Left lung (tissue), 10 donors: ENCODE data around the gene PRM1. TPM values are rescaled to one million over a fixed set of nuclear protein-coding genes. Genes with fewer than 3 reads are reported as not detected.

Source experiments
- ATAC-seq: fragments of 200-7000 bp; cut with Tn5 transposase; one replicate; pipeline ENCODE4 v1.9.1; 2020; ENCODE audit warnings: moderate library complexity
- DNase-seq, 4 donors: peaks; one replicate each; pipeline ENCODE4 v3.0.0-alpha.2; 2013 to 2020
- H3K27ac ChIP-seq, 2 donors: fragments of 200-600 bp; sonication (generic) in 1 of 2; one replicate each; pipeline versions ENCODE4 v1.5.0 to v1.8.0; 2020 to 2021
- H3K27me3 ChIP-seq, 2 donors: fragments of 200-600 bp; sonication (generic) in 1 of 2; one replicate each; pipeline versions ENCODE4 v1.5.0 to v1.8.0; 2020 to 2021
- H3K36me3 ChIP-seq, 2 donors: fragments of 200-600 bp; sonication (generic) in 1 of 2; one replicate each; pipeline versions ENCODE4 v1.5.0 to v1.8.0; 2020 to 2021
- H3K4me1 ChIP-seq, 2 donors: fragments of 200-600 bp; one replicate each; pipeline ENCODE4 v1.8.0; 2021
- H3K4me3 ChIP-seq, 2 donors: fragments of 200-600 bp; sonication (generic) in 1 of 2; one replicate each; pipeline versions ENCODE4 v1.5.0 to v1.8.0; 2020 to 2021; ENCODE audit warnings: mild to moderate bottlenecking in 1 of 2
- H3K9me3 ChIP-seq, 2 donors: fragments of 200-600 bp; sonication (generic) in 1 of 2; one replicate each; pipeline versions ENCODE4 v1.5.0 to v1.8.0; 2020 to 2021
- intact Hi-C, 2 donors: fragments of 100-400 bp; cut with DNase I; formaldehyde crosslinking; loops; one replicate each; pipeline versions ENCODE4 v1.11.2 to v1.14.2; 2022
- polyA plus RNA-seq, 6 donors: library from polyadenylated mRNA; unstranded; fragments of 120-200 nt; gene quantifications; one replicate each; pipeline ENCODE4 v1.2.1, GENCODE V29; 2013; ENCODE audit not compliant: insufficient read length in 6 of 6
- total RNA-seq, 2 donors: library from RNA; stranded (reverse); fragmentation: NEBNext Ultra II Directional; extraction: Animal tissue kit (Norgen Biotek cat#: 25700); gene quantifications; one replicate each; pipeline ENCODE4 v1.2.1, GENCODE V29; 2021
- TF ChIP-seq, protein P1 (sequence below), 2 donors: fragments of 200-600 bp; sonication (generic) in 1 of 2; IDR thresholded peaks; one replicate each; pipeline versions ENCODE4 v1.5.0 to v1.8.0; 2021; ENCODE audit warnings: antibody characterized with exemption in 2 of 2
- donor health status: DM: no; HTN: yes; CAD: no.
- donor health status: DM: no; HTN: no; CAD: no.

Gene PRM1
- total and polyA plus RNA-seq, 8 donors = 0.44 TPM; not detected in 7

DNA sequence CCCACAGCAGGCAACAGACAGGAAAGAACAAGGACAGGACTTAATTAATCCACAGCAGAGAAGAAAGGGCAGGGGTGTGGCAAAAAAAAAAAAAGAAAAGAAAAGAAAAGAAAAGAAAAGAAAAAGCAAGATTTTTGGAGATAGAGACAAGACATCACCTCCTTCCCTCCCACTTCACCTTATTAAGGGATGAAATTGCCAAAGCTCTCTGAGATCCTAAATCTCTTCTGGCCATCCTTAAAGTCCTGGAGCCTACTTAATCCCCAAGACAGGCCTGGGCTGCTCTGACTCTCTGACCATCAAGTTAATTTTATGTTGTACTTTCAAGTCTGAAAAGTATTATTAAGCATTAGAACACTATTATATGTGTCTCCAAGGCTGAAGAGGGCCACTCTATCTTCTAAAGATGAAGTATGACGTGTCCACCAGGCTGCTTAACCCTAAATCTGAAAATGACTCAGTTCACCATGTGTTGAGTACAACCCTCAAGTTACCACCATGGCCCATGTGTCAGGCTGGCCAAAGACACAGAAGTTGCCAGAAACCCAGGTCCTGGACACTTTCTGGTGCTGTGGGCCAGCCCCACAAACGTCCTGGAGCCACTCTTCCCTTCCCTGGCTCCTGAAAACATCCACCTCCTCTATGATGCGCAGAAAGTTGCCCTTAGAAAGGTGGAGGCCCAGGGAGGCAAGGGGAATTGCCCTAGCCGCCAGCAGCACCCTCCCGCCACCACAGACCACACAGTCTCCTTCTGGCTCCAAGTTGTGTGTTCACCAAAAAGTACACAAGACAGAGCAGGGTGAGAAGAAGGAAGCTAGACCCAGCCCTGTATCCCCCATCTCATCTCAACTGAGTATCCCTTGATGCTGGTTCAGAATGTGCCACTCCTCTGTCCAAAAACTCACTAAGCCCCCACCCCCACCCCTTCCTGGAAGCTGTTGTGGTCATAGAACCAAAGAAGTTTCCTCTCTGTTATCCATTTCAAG lies 27.8 kb downstream of the PRM1 start:
- intact Hi-C loops = loop anchor here in 1 of 2 donors (10.0 kb wide), 1 partner anchor 139 kb away; no protein-coding TSS in a partner anchor
- DNase-seq = no peak
- peak overlapping the region; percentile 41 to 96 for H3K27ac ChIP-seq
- no peak for ATAC-seq
- peak overlapping the region; percentile 74 to 92 for H3K4me3 ChIP-seq
- H3K4me1 ChIP-seq = peaks cover 16 to 46% of the 10 kb centered on the region in 2 donors
- TF ChIP-seq, protein P1, sequence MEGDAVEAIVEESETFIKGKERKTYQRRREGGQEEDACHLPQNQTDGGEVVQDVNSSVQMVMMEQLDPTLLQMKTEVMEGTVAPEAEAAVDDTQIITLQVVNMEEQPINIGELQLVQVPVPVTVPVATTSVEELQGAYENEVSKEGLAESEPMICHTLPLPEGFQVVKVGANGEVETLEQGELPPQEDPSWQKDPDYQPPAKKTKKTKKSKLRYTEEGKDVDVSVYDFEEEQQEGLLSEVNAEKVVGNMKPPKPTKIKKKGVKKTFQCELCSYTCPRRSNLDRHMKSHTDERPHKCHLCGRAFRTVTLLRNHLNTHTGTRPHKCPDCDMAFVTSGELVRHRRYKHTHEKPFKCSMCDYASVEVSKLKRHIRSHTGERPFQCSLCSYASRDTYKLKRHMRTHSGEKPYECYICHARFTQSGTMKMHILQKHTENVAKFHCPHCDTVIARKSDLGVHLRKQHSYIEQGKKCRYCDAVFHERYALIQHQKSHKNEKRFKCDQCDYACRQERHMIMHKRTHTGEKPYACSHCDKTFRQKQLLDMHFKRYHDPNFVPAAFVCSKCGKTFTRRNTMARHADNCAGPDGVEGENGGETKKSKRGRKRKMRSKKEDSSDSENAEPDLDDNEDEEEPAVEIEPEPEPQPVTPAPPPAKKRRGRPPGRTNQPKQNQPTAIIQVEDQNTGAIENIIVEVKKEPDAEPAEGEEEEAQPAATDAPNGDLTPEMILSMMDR (IDR thresholded peaks at IDR 0.05) = no peak
- peaks cover 0 to 31% of the 10 kb centered on the region in 2 donors for H3K36me3 ChIP-seq
- H3K9me3 ChIP-seq = no peaks in the 10 kb centered on the region
- H3K27me3 ChIP-seq = peaks cover 0 to 7% of the 10 kb centered on the region in 2 donors

DNA sequence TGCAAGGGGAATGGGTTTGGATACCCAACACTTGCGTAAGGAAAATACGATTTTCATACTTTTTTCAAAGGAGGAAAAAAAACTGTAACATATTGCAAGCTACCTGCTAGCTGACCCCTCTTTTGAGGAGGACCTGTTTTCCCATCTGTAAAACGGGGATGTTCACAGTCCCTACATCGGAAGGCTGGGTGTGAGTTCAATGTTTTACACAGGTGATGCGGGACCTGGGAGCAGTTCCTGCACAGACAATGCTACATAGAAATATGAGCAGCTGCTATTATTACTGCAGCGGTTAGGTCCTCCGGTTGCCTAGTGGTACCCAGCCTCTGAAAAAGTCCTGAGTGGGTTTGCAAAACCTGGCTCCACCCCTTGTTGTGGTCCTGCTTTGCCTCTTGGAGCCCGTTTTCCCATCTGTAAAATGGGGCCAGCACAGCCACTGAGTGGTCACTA lies 28.6 kb downstream of the PRM1 start:
- peak overlapping the region in 1 of 2 donors; percentile 92 for H3K4me3 ChIP-seq
- H3K4me1 ChIP-seq = peaks cover 16 to 41% of the 10 kb centered on the region in 2 donors
- DNase-seq = no peak
- intact Hi-C loops = loop anchor here in 1 of 2 donors (10.0 kb wide), 1 partner anchor 138 kb away; no protein-coding TSS in a partner anchor
- no peak for ATAC-seq
- H3K9me3 ChIP-seq = no peaks in the 10 kb centered on the region
- TF ChIP-seq, protein P1 (IDR thresholded peaks at IDR 0.05) = no peak
- peaks cover 0 to 7% of the 10 kb centered on the region in 2 donors for H3K27me3 ChIP-seq
- peaks cover 0 to 31% of the 10 kb centered on the region in 2 donors for H3K36me3 ChIP-seq
- no peak overlapping the region for H3K27ac ChIP-seq

DNA sequence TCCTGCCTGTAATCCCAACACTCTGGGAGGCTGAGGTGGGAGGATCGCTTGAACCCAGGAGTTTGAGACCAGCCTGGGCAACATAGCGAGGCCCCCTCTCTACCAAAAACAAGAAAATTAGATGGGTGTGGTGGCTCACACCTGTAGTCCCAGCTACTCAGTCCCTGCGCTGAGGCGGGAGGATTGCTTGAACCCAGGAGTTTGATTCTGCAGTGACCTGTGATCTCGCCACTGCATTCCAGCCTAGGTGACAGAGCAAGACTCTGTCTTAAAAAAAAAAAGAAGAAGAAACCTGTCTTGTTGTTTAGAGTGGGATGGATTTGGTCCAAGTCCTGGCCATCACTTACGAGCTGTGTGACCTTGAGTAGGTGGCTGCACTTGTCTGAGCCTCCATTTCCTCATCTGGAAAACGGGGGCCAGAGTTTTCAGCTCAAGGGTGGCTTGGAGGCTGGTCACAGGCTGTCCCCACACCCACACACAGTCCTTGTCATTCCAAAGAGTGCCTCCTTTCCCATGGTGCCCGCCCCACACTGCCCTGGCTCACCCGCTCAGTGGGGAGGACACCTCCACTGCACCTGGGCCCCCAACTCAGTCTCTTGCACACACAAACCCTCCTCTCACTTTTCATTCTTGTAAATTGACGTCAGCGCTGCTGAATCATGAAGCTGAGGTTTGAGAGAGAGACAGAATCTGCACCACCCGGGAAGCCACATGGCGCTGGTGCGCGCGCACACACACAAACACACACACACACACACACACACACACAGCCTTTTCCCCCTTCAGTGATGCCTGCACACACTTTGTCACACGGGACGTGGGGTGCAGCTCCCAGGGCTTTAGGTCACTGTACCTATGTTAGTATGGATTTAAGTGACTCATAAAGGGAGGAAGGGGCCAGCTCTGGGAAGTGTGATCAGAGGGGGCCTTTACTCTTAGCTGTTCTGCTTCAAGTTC lies 29.3 kb downstream of the PRM1 start:
- no peak for ATAC-seq
- Histone ChIP-seq H3K27me3 (peaks cover 0 to 7% of the 10 kb centered on the region in 2 donors), H3K36me3 (peaks cover 0 to 31% of the 10 kb centered on the region in 2 donors), H3K27ac (no peak overlapping the region), H3K4me1 (peaks cover 12 to 34% of the 10 kb centered on the region in 2 donors), H3K9me3 (no peaks in the 10 kb centered on the region), H3K4me3 (peak overlapping the region in 1 of 2 donors; percentile 92)
- TF ChIP-seq, protein P1 (IDR thresholded peaks at IDR 0.05) = no peak
- DNase-seq = peak in 1 of 4 donors; percentile 44
- intact Hi-C loops = loop anchor here in 1 of 2 donors (10.0 kb wide), 1 partner anchor 137 kb away; no protein-coding TSS in a partner anchor

DNA sequence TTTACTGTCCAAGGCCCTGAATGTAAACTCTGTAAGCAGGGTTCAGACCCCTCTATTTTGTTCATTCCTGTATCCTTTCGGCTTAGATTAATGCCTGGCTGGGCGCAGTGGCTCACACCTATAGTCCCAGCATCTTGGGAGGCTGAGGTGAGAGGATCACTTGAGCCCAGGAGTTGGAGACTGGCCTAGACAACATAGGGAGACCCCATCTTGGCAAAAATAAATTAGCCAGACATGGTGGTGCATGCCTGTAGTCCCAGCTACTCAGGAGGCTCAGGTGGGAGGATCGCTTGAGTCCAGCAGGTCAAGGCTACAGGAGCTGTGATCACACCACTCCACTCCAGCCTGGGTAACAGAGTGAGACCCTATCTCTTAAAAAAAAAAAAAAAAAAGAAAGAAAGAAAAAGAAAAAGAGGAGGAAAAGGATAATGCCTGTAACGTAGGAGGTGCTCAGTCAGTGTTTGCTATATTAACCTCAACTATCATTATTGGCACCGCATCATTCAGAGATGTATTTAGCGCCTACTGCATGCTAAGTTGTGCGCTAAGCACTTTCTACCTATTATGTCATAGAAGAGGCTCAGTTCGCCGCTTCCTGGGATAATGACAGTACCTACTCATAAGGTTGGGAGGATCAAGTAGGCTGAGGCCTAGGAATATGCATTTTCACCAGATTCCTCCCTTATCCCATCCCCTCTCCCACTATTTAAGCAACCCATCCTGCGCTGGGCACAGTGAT lies 30.2 kb downstream of the PRM1 start:
- Histone ChIP-seq H3K9me3 (no peaks in the 10 kb centered on the region), H3K4me1 (peaks cover 11 to 32% of the 10 kb centered on the region in 2 donors), H3K4me3 (no peak overlapping the region), H3K27me3 (peaks cover 0 to 7% of the 10 kb centered on the region in 2 donors), H3K27ac (no peak overlapping the region), H3K36me3 (peaks cover 0 to 31% of the 10 kb centered on the region in 2 donors)
- intact Hi-C loops = loop anchor here in 1 of 2 donors (10.0 kb wide), 1 partner anchor 136 kb away; no protein-coding TSS in a partner anchor
- ATAC-seq = no peak
- no peak for DNase-seq
- TF ChIP-seq, protein P1 (IDR thresholded peaks at IDR 0.05) = no peak
